HepG2 (cell line): ENCODE results near the gene RASA3. TPM values are rescaled to one million over a fixed set of nuclear protein-coding genes. Genes with fewer than 3 reads are reported as not detected.

Source experiments
- ATAC-seq: fragments of 200-7000 bp; cut with Tn5 transposase; 3 replicates; pipeline ENCODE4 v1.9.1; 2020; ENCODE audit warnings: mild to moderate bottlenecking, moderate library complexity
- BruUV-seq: library from RNA; stranded (reverse); fragments of 400-500 nt; replicated peaks from 2 replicates; lab custom pipeline; 2021; lab: Mats Ljungman, UMichigan
- CTCF ChIA-PET: fragments of 300-600 bp; formaldehyde crosslinking; extraction: SDS; loops from one replicate; lab custom pipeline; 2021; ENCODE audit warnings: low total read pairs, inconsistent platforms, low intra/inter-chr PET ratio; lab: Yijun Ruan, JAX
- POLR2A ChIA-PET: fragments of 350-600 bp; sonication (Branson Sonifier 250); formaldehyde crosslinking; loops from one replicate; lab custom pipeline; 2020; ENCODE audit warnings: antibody characterized with exemption, inconsistent platforms; lab: Yijun Ruan, JAX
- DNase-seq: peaks from one replicate; pipeline ENCODE4 v3.0.0-alpha.2; 2015; ENCODE audit warnings: low spot score
- FAIRE-seq: peaks from 3 replicates; lab custom pipeline; 2011; peaks lifted over from hg19 to GRCh38; lab: Jason Lieb, UNC
- H2AFZ ChIP-seq: one replicate; pipeline ENCODE4 v1.6.1; 2011; ENCODE audit warnings: low read length, inconsistent platforms
- H3K27ac ChIP-seq: fragments of 300-600 bp; 3 replicates; pipeline ENCODE4 v1.8.0; 2011; ENCODE audit warnings: mixed run types, mild to moderate bottlenecking, mixed read lengths, low read length, inconsistent platforms; ENCODE audit not compliant: insufficient read depth; ENCODE audit errors: extremely low read length
- H3K27me3 ChIP-seq, 2 experiments: fragments of 200-600 bp in 1 of 2; 2 replicates in 1 of 2; 3 replicates in 1 of 2; pipeline versions ENCODE4 v1.6.0 to v1.8.0; 2011; ENCODE audit warnings: low read length in 2 of 2, mild to moderate bottlenecking in 2 of 2, moderate library complexity in 2 of 2, inconsistent platforms in 1 of 2; ENCODE audit not compliant: insufficient read depth in 2 of 2, control insufficient read depth in 1 of 2
- H3K36me3 ChIP-seq, 2 experiments: fragments of 200-600 bp in 1 of 2; replicated peaks in 1 of 2; 2 replicates in 1 of 2; 3 replicates in 1 of 2; pipeline versions ENCODE4 v1.5.1 to v1.8.0; 2011; ENCODE audit warnings: low read length in 2 of 2, inconsistent platforms in 1 of 2; ENCODE audit not compliant: insufficient read depth in 2 of 2, control insufficient read depth in 1 of 2
- H3K4me1 ChIP-seq: 2 replicates; pipeline ENCODE4 v1.5.1; 2012; ENCODE audit warnings: low read length, inconsistent platforms; ENCODE audit not compliant: insufficient read depth
- H3K4me2 ChIP-seq: 2 replicates; pipeline ENCODE4 v1.6.0; 2011; ENCODE audit warnings: low read depth, low read length, inconsistent platforms
- H3K4me3 ChIP-seq, 3 experiments: fragments of 200-600 bp in 1 of 3; sonication (generic), shearing (Covaris generic) in 1 of 3; replicated peaks in 1 of 3; 2 replicates each; pipeline ENCODE4 v1.5.1; 2011 to 2016; ENCODE audit warnings: low read length in 3 of 3, inconsistent platforms in 2 of 3, low read depth in 2 of 3, mild to moderate bottlenecking in 2 of 3, control low read depth in 1 of 3, mixed read lengths in 1 of 3; ENCODE audit not compliant: insufficient read depth in 1 of 3
- H3K79me2 ChIP-seq: one replicate; pipeline ENCODE4 v1.6.1; 2011; ENCODE audit warnings: low read length, inconsistent platforms; ENCODE audit not compliant: insufficient read depth
- H3K9ac ChIP-seq: 2 replicates; pipeline ENCODE4 v1.6.0; 2011; ENCODE audit warnings: mild to moderate bottlenecking, low read depth, low read length, inconsistent platforms; ENCODE audit not compliant: insufficient read depth
- H3K9me3 ChIP-seq: 2 replicates; pipeline ENCODE4 v1.5.1; 2012; ENCODE audit warnings: mild to moderate bottlenecking, low read length
- H4K20me1 ChIP-seq: 2 replicates; pipeline ENCODE4 v1.6.0; 2011; ENCODE audit warnings: inconsistent platforms, mild to moderate bottlenecking, low read length, moderate library complexity; ENCODE audit not compliant: insufficient read depth
- AFF4 ChIP-seq: sonication (generic); formaldehyde crosslinking; IDR thresholded peaks from 2 replicates; pipeline ENCODE4 v1.4.0; 2020; ENCODE audit warnings: missing genetic modification reagents
- MIER2 ChIP-seq: IDR thresholded peaks from 2 replicates; pipeline ENCODE4 v1.6.1; 2016; ENCODE audit warnings: missing biosample characterization, missing genetic modification reagents
- NCOA1 ChIP-seq: sonication (generic); formaldehyde crosslinking; IDR thresholded peaks from 2 replicates; pipeline ENCODE4 v1.9.0; 2021; ENCODE audit warnings: missing genetic modification reagents
- NFYC ChIP-seq: IDR thresholded peaks from 2 replicates; pipeline ENCODE4 v1.6.1; 2016; ENCODE audit warnings: missing genetic modification reagents, missing compliant biosample characterization
- TCF12 ChIP-seq, 2 experiments: fragments of 450-650 bp in 1 of 2; sonication (generic) in 1 of 2; formaldehyde crosslinking in 1 of 2; IDR thresholded peaks; 2 replicates each; pipeline versions ENCODE4 v1.6.1 to v1.8.0; 2017 to 2022; ENCODE audit warnings: antibody characterized with exemption in 1 of 2, mild to moderate bottlenecking in 1 of 2, missing genetic modification reagents in 1 of 2, moderate library complexity in 1 of 2
- YEATS4 ChIP-seq: sonication (generic); formaldehyde crosslinking; IDR thresholded peaks from 2 replicates; pipeline ENCODE4 v1.4.0; 2020; ENCODE audit warnings: missing genetic modification reagents, borderline replicate concordance
- ZBTB33 ChIP-seq: sonication (generic); formaldehyde crosslinking; IDR thresholded peaks from 2 replicates; pipeline ENCODE4 v1.4.0; 2020; ENCODE audit warnings: missing genetic modification reagents
- ZNF343 ChIP-seq: sonication (generic); formaldehyde crosslinking; IDR thresholded peaks from 2 replicates; pipeline ENCODE4 v1.4.0; 2020; ENCODE audit warnings: mild to moderate bottlenecking, missing genetic modification reagents
- ZNF780A ChIP-seq: sonication (generic); formaldehyde crosslinking; IDR thresholded peaks from 2 replicates; pipeline ENCODE4 v1.8.0; 2022; ENCODE audit warnings: mild to moderate bottlenecking, missing genetic modification reagents, moderate library complexity
- WGBS: methylation state at CpG from one replicate; pipeline ENCODE4 v1.1.6; 2017; ENCODE audit warnings: low lambda C conversion rate; 5-methylcytosine and 5-hydroxymethylcytosine counted together
- in situ Hi-C: cut with HindIII; loops from 2 replicates; pipeline ENCODE4 v1.10.0; 2017; ENCODE audit warnings: low pct_unique_long_range_greater_than_20kb; ENCODE audit not compliant: extremely low pct_ligation_motif_present
- intact Hi-C: fragments of 100-400 bp; cut with micrococcal nuclease; formaldehyde crosslinking; loops from one replicate; pipeline ENCODE4 v1.10.0; 2022; ENCODE audit not compliant: unreplicated experiment
- polyA plus RNA-seq, 8 experiments: library from polyadenylated mRNA; depleted of rRNA in 3 of 8; stranded (reverse) in 7 of 8; unstranded in 1 of 8; fragments of >200 nt; fragmentation: Illumina TruSeq in 4 of 8; extraction: Trizol in 4 of 8; gene quantifications; 2 replicates each; pipeline versions ENCODE4 v1.2.1 to v1.2.3, GENCODE V29; 2011 to 2016; ENCODE audit warnings: low read depth in 4 of 8, missing spikeins in 1 of 8, mixed read lengths in 1 of 8; ENCODE audit not compliant: insufficient read depth in 1 of 8
- total RNA-seq, 5 experiments: library from RNA; depleted of rRNA; stranded (reverse); fragments of >200 nt; fragmentation: Illumina TruSeq; extraction: Trizol; gene quantifications; 2 replicates each; pipeline ENCODE4 v1.2.3, GENCODE V29; 2016; ENCODE audit warnings: low read depth in 1 of 5
- TF ChIP-seq, protein P1 (sequence below): fragments of 450-650 bp; IDR thresholded peaks from 2 replicates; pipeline ENCODE4 v1.6.1; 2016

The RASA3 gene
- total and polyA plus RNA-seq, 2 of the 13 experiments (the other 11 are each of a cell fraction or from before 2014, with no cell fraction given): 0.05 TPM; not detected in 1

DNA sequence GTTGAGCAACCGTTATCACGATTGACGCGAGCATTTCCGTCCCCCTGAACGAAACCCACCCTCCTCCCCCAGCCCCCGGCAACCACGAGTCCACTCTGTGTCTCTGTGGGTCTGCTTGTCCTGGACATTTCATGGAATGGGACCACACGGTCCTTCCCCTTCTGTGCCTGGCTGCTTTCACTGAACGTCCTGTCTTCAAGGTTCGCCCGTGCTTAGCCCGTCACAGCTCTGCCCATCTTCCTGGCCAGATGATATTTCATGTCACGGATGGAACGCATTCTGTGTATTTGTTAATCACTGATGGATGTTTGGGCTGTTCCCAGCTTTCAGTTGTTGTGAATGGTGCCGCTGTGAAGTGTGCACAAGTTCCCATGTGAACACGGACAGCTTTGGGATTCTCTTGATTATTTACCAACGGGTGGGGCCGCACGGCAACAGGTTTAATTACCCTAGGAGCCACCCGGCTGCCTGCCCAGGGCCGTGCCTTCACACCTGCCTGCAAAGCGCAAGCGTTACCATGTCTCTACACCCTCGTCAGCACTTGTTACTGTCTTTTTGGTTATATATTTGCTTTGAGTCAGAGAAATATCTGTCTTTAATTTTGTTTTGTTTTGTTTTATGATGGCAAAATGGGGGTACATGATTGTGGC is 42.5 kb downstream of the RASA3 start (continued):
- no peak for TF ChIP-seq AFF4
- TF ChIP-seq, protein P1, sequence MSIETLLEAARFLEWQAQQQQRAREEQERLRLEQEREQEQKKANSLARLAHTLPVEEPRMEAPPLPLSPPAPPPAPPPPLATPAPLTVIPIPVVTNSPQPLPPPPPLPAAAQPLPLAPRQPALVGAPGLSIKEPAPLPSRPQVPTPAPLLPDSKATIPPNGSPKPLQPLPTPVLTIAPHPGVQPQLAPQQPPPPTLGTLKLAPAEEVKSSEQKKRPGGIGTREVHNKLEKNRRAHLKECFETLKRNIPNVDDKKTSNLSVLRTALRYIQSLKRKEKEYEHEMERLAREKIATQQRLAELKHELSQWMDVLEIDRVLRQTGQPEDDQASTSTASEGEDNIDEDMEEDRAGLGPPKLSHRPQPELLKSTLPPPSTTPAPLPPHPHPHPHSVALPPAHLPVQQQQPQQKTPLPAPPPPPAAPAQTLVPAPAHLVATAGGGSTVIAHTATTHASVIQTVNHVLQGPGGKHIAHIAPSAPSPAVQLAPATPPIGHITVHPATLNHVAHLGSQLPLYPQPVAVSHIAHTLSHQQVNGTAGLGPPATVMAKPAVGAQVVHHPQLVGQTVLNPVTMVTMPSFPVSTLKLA: no peak

DNA sequence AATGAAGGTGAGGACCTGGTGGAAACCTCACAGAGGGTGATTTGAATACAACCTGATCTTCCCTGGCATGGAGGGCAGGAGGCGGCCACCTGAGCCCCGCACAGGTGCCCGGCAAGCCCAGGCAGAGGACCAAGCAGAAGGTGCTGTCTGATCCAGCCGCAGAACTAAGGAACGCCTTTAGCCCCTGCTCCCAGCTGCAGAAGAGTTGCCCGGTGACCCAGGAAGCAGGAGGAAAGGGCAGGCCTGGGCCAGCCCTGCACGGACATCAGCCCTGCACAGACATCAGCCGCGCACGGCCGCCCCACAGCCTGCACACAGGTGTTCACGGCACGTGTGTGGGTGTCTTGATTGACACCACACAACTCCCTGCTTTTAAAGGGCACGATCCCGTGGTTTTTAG is 43.1 kb downstream of the RASA3 start:
- ATAC-seq: no peak; the same call in 2 of the 3 replicates
- peaks cover 5% of the 10 kb centered on the region; the same call in 1 of the 2 replicates for H3K9me3 ChIP-seq
- in situ Hi-C loops (no loop called here), intact Hi-C loops (no loop called here)
- H3K27ac ChIP-seq: no peak overlapping the region
- 10% methylated on average over 2 of the region's 15 CpGs for WGBS
- no TSS peak for BruUV-seq
- H3K9ac ChIP-seq: no peak overlapping the region
- H4K20me1 ChIP-seq: no peaks in the 10 kb centered on the region
- ChIA-PET POLR2A (no interaction called here), CTCF (no interaction called here)
- no peak overlapping the region for H3K4me2 ChIP-seq
- H3K79me2 ChIP-seq: no peaks in the 10 kb centered on the region
- H3K36me3 ChIP-seq: no peaks in the 10 kb centered on the region
- no peak overlapping the region for H3K4me3 ChIP-seq
- DNase-seq: no peak
- H3K27me3 ChIP-seq: peaks cover 2 to 21% of the 10 kb centered on the region in 2 experiments; a peak in 4 of 5 replicates
- no peak for FAIRE-seq
- no peak overlapping the region for H2AFZ ChIP-seq
- no peaks in the 10 kb centered on the region for H3K4me1 ChIP-seq
- TF ChIP-seq NFYC (CRISPR knock-in tag) (no peak), YEATS4 (CRISPR knock-in tag) (no peak), TCF12 (IDR thresholded peaks at IDR 0.05) (no peak), TCF12 (CRISPR knock-in tag; IDR thresholded peaks at IDR 0.05) (no peak), ZNF343 (CRISPR knock-in tag) (no peak), ZNF780A (CRISPR knock-in tag) (no peak), ZBTB33 (CRISPR knock-in tag) (no peak), NCOA1 (no peak), MIER2 (CRISPR knock-in tag) (no peak)
